ENCODE data around the gene ZNF594.

GRCh38 chr17:5210614-5211252 lies 19.1 kb upstream of the ZNF594 start:
- TF ChIP-seq EP300 (IDR thresholded peaks at IDR 0.05; ENCODE audit: borderline replicate concordance in 1 of 2, low read depth in 2 of 2, low read length in 2 of 2) = no peak
- TF ChIP-seq, protein P1, sequence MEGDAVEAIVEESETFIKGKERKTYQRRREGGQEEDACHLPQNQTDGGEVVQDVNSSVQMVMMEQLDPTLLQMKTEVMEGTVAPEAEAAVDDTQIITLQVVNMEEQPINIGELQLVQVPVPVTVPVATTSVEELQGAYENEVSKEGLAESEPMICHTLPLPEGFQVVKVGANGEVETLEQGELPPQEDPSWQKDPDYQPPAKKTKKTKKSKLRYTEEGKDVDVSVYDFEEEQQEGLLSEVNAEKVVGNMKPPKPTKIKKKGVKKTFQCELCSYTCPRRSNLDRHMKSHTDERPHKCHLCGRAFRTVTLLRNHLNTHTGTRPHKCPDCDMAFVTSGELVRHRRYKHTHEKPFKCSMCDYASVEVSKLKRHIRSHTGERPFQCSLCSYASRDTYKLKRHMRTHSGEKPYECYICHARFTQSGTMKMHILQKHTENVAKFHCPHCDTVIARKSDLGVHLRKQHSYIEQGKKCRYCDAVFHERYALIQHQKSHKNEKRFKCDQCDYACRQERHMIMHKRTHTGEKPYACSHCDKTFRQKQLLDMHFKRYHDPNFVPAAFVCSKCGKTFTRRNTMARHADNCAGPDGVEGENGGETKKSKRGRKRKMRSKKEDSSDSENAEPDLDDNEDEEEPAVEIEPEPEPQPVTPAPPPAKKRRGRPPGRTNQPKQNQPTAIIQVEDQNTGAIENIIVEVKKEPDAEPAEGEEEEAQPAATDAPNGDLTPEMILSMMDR (IDR thresholded peaks at IDR 0.05; ENCODE audit: control extremely low read depth in 1 of 3, insufficient read depth in 1 of 3, low read depth in 1 of 3, low read length in 3 of 3) = no peak
- TF ChIP-seq, protein P2, sequence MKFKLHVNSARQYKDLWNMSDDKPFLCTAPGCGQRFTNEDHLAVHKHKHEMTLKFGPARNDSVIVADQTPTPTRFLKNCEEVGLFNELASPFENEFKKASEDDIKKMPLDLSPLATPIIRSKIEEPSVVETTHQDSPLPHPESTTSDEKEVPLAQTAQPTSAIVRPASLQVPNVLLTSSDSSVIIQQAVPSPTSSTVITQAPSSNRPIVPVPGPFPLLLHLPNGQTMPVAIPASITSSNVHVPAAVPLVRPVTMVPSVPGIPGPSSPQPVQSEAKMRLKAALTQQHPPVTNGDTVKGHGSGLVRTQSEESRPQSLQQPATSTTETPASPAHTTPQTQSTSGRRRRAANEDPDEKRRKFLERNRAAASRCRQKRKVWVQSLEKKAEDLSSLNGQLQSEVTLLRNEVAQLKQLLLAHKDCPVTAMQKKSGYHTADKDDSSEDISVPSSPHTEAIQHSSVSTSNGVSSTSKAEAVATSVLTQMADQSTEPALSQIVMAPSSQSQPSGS (IDR thresholded peaks at IDR 0.05; ENCODE audit: low read length) = no peak
- no peak for TF ChIP-seq POLR2AphosphoS5 (IDR thresholded peaks at IDR 0.05; ENCODE audit: low read depth, low read length)
- no peak for TF ChIP-seq POLR2A (IDR thresholded peaks at IDR 0.05; ENCODE audit: control extremely low read depth in 1 of 2, low read depth in 2 of 2, low read length in 2 of 2)
- TF ChIP-seq TAF1 (IDR thresholded peaks at IDR 0.05; ENCODE audit: low read depth, low read length) = no peak
- TF ChIP-seq BCL11A (IDR thresholded peaks at IDR 0.05; ENCODE audit: low read depth in 2 of 2, low read length in 2 of 2) = no peak

Measured in H1 (cell line).